Stimulated activated CD8-positive, alpha-beta memory T cell treated with anti-CD3 and anti-CD28 coated beads, Interleukin-4, amount 100 ng/mL, for 24 hours (primary cell): ENCODE data around the gene C1orf21.
"Not testable (repeated sequence)": the region's sequence is repeated elsewhere in the genome, so short reads cannot be mapped to it uniquely, and the experiment has no call there.

Experiments used
- DNase-seq: peaks from one replicate; pipeline ENCODE4 v3.0.0-alpha.2; 2020; ENCODE audit warnings: low read depth

C1orf21 gene

DNA sequence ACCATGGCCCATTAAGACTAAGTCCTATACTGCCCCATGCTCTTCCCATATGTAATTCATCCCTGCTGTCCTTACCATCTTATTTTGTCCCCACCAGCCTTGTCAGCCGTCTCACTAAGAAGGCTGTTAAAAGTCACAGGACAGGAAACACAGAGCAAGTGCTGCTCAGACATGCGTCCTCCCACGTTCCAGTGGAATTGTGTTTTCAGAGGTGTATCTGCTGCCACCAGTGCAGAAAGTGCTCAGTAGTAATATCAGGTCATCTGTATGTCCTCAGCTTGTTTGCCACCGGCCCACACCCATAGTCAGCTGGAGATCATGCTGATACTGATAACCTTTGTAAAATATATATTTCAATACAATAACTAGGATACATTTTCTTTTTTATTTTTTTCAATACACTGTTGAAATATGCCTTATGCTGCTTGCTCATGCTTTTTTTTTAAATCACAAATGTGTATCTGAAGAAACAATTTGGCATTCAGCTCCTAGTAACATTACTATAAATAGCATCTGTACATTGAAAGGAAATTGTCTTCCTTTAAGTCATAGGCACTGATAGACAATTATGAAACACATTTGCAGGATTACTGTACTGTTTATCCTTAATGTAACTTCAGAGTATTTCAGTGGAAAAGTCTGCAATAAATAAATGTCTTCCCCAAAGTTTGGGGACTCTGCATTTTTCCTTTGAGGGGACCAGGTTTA lies 211.0 kb downstream of the C1orf21 start:
- no peak for DNase-seq

- no peak for DNase-seq
These were observed 211.8 kb downstream of the C1orf21 start for GRCh38 chr1:184598403-184599193.

- DNase-seq = no peak
These were observed 217.5 kb downstream of the C1orf21 start for GRCh38 chr1:184604152-184604900.

DNA sequence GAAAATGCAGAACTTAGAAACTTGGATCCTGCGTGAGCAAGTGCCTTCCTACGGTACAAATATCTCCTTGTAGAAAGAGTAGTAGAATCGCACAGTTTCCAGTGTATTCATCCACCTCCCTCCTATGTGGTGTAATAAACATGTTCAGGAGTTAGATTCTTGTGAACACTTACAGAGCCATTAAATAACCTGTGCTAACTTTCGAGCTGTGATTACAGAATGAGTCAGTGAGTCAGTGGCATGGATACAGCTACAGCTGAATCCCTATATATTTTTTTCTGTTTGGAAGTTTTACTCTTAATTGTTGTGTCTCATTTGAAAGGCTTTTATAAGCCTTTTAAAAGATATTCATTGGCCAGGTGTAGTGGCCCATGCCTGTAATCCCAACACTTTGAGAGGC lies 219.1 kb downstream of the C1orf21 start:
- no peak for DNase-seq

- no peak for DNase-seq
These were observed 220.0 kb downstream of the C1orf21 start for GRCh38 chr1:184606786-184607185.

DNA sequence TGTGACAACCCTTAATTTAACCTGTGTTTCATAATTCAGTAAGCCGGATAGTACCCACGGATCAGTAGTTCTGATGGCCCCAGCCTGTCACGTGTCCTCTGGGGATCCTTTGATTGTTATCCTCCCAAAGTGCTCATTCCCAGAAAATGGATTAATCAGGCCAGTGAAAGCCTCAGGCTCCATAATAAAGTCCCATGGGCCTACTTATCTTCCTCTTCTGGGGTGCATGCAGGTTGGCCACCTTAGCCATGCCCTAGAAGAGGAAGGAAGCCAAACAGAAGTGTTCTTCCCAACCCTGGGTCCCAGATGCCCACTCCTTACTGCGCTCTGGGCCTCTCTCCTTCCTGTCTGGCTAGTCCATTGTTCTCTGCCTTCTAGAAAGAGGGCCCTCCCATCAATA lies 221.8 kb downstream of the C1orf21 start:
- no peak for DNase-seq

GRCh38 chr1:184608990-184609389 lies 222.2 kb downstream of the C1orf21 start:
- no peak for DNase-seq

GRCh38 chr1:184610876-184611595 lies 224.2 kb downstream of the C1orf21 start:
- no peak for DNase-seq

DNA sequence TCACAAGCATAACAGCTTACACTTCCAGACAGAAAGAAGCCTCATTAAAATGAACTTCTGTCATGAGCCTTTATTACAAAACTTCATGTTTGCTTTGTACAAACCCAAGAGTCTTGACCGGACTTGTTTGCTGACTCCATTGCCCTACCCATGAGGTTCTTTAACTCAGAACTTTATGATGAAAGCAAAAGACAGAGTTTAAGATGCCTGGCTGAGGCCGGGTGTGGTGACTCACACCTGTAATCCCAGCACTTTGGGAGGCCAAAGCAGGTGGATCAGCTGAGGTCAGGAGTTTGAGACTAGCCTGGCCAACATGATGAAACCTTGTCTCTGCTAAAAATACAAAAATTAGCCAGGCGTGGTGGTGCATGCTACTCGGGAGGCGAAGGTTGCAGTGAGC lies 225.4 kb downstream of the C1orf21 start:
- DNase-seq = not testable (repeated sequence)

GRCh38 chr1:184614667-184615066 lies 227.8 kb downstream of the C1orf21 start:
- DNase-seq = no peak

GRCh38 chr1:184615301-184615700 lies 228.5 kb downstream of the C1orf21 start:
- DNase-seq = no peak

DNA sequence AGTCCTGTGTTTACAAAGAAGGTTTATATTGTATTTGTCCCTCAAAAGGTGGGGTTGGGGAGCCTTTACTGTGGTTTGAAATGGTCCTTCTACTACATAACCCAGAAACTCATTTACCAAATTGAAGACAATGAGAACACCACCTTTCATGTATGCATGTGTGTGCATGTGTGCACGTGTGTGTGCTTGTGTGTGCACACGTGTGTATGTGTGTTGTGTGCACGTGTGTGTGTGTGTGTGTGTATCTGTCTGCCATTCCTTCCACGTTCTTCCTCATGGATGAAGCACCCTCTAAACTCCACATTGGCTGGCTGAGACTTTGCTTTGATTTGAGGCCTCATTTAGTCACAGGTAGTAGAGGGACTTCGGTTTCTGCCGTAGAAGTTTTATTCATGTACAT lies 229.7 kb downstream of the C1orf21 start:
- no peak for DNase-seq

GRCh38 chr1:184617433-184618029 lies 230.7 kb downstream of the C1orf21 start:
- DNase-seq = no peak

GRCh38 chr1:184618851-184619250 lies 232.0 kb downstream of the C1orf21 start:
- no peak for DNase-seq

GRCh38 chr1:184620469-184620868 lies 233.6 kb downstream of the C1orf21 start:
- DNase-seq = no peak

DNA sequence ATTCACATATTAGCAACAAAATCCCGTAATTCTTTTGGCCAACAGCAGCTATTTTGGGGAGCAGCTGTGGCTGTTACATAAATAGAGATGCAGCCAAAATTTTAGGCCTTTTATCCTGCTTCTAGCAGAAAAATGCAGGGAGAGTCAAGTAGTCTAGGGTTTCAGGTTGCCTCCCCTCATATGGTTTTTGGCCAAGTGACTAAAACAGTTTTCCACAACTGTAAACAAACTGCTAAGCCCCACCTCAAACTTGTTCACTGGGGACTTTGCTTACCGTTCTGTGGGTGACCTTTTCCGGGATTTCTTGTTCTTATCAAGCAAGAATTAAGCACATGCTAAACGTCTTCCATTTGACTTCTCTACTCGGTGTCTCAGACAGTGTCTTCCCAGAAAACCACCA lies 234.4 kb downstream of the C1orf21 start:
- DNase-seq = no peak

DNA sequence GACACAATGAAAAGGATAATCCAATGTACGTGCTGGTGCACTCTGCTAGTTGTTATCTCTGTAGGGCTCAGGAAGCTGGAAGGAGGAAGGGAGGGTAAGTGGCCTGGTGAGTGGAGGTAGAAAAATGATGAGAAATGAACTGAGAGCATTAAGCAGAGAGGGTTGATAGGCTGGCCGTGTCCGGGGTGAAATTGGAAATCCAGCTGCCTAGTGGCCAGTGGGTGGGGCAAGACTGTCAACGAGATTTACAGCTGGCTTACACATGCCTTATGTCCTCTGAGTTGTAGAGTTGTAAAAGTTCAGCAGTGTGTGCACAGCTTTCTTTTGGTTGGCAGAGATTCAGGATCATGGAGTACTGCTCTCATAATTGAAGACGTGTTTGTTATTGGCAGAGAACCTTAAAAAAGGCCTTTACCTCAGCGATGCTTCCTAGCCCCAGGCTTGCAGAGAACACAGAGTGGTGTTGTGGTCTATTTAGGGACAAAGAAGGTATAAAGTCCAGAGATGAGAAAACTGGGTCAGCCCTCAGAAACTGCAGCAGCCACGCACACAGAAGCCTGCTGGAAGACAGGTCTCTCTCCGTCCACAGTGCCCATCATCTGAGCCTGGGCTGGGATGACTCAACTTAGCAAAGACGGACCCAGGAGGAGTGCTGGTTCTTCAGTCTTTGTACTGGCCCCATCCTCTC lies 235.5 kb downstream of the C1orf21 start:
- DNase-seq = no peak

- DNase-seq = no peak
These were observed 236.6 kb downstream of the C1orf21 start for GRCh38 chr1:184623404-184623803.

DNA sequence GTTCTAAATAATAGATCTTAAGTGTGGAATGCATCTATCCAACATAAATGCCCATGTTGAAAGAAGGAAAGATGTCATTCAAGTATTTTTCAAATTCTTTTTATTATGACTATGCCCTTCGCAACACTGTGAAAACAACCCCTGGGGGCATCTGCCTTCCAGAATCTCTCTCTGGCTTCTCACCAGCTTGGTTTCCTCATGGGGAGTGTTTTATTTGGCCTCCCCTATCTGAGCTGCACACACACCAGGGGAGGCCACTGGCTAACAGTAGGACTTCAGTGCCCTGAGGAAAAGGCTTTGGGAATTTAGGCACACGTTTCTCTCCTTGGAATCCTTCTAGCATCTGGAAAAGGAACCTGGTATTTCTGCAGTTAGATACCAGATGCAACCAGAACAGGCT lies 237.2 kb downstream of the C1orf21 start:
- DNase-seq = no peak

DNA sequence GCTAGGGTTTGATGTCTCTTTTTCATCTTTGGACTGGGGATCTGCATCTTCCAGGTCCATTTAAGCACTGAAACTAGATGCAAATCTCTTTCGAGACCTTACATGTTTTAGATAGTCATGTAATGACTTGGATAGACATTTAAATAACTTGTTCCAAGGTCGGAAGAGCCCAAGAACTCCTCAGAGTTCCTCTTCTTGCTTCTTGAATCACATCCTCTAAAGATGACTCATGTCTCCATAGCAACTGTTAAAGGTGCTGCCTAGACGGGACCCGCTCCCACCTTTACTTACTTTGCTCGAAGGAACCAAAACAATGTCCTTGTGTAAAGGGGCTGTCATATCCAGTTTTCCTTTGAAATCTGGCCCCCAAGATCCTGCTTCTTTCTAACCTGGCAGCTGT lies 237.8 kb downstream of the C1orf21 start:
- DNase-seq = no peak

DNA sequence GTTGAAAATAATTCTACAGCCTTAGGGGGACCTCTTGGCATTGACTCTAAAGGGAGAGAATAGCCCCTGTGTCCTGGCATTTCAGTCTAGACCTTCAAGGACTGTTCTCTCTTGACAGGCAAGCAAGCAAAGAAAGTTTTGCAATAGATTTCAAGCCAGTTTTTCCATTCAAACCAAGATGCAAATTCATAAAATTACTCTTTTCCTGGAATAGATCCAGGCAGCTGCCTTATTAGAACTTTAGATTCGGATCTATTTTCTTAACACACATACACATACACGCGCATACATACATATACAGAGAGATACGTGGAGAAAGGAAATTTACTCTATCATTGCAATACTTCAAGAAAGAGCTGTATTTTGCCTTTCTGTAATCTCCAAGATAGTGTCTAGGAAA lies 238.4 kb downstream of the C1orf21 start:
- DNase-seq = no peak
